ENCODE measurements around the gene CDKAL1.

DNA sequence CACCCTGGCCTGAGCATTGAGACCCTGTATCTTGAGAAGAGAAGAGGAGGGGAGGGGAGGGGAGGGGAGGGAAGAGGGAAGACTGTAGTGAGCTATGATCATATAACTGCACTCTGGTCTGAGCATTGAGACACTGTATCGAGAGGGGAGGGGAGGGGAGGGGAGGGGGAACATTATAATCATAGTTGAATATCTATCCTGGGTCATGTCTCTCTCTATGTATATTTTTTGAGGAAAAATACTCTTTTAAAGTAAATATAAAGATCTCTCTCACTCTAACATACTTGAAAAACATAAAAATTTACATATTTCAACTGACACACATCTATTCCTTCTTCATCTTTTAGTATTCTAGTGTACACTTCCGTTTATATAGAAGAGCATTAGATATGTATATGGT, 431.0 kb downstream of the CDKAL1 start:
- TF ChIP-seq BRCA1 (IDR thresholded peaks at IDR 0.05), result no peak
- no peak for TF ChIP-seq BRCA1 (CRISPR knock-in tag; IDR thresholded peaks at IDR 0.05)
- TF ChIP-seq, protein P1, sequence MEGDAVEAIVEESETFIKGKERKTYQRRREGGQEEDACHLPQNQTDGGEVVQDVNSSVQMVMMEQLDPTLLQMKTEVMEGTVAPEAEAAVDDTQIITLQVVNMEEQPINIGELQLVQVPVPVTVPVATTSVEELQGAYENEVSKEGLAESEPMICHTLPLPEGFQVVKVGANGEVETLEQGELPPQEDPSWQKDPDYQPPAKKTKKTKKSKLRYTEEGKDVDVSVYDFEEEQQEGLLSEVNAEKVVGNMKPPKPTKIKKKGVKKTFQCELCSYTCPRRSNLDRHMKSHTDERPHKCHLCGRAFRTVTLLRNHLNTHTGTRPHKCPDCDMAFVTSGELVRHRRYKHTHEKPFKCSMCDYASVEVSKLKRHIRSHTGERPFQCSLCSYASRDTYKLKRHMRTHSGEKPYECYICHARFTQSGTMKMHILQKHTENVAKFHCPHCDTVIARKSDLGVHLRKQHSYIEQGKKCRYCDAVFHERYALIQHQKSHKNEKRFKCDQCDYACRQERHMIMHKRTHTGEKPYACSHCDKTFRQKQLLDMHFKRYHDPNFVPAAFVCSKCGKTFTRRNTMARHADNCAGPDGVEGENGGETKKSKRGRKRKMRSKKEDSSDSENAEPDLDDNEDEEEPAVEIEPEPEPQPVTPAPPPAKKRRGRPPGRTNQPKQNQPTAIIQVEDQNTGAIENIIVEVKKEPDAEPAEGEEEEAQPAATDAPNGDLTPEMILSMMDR (IDR thresholded peaks at IDR 0.05 in 2 of 3, conservative IDR thresholded peaks at IDR 0.05 in 1 of 3; ENCODE audit: insufficient read depth in 2 of 3, low read depth in 1 of 3, low read length in 3 of 3), result no peak
- TF ChIP-seq, protein P2, sequence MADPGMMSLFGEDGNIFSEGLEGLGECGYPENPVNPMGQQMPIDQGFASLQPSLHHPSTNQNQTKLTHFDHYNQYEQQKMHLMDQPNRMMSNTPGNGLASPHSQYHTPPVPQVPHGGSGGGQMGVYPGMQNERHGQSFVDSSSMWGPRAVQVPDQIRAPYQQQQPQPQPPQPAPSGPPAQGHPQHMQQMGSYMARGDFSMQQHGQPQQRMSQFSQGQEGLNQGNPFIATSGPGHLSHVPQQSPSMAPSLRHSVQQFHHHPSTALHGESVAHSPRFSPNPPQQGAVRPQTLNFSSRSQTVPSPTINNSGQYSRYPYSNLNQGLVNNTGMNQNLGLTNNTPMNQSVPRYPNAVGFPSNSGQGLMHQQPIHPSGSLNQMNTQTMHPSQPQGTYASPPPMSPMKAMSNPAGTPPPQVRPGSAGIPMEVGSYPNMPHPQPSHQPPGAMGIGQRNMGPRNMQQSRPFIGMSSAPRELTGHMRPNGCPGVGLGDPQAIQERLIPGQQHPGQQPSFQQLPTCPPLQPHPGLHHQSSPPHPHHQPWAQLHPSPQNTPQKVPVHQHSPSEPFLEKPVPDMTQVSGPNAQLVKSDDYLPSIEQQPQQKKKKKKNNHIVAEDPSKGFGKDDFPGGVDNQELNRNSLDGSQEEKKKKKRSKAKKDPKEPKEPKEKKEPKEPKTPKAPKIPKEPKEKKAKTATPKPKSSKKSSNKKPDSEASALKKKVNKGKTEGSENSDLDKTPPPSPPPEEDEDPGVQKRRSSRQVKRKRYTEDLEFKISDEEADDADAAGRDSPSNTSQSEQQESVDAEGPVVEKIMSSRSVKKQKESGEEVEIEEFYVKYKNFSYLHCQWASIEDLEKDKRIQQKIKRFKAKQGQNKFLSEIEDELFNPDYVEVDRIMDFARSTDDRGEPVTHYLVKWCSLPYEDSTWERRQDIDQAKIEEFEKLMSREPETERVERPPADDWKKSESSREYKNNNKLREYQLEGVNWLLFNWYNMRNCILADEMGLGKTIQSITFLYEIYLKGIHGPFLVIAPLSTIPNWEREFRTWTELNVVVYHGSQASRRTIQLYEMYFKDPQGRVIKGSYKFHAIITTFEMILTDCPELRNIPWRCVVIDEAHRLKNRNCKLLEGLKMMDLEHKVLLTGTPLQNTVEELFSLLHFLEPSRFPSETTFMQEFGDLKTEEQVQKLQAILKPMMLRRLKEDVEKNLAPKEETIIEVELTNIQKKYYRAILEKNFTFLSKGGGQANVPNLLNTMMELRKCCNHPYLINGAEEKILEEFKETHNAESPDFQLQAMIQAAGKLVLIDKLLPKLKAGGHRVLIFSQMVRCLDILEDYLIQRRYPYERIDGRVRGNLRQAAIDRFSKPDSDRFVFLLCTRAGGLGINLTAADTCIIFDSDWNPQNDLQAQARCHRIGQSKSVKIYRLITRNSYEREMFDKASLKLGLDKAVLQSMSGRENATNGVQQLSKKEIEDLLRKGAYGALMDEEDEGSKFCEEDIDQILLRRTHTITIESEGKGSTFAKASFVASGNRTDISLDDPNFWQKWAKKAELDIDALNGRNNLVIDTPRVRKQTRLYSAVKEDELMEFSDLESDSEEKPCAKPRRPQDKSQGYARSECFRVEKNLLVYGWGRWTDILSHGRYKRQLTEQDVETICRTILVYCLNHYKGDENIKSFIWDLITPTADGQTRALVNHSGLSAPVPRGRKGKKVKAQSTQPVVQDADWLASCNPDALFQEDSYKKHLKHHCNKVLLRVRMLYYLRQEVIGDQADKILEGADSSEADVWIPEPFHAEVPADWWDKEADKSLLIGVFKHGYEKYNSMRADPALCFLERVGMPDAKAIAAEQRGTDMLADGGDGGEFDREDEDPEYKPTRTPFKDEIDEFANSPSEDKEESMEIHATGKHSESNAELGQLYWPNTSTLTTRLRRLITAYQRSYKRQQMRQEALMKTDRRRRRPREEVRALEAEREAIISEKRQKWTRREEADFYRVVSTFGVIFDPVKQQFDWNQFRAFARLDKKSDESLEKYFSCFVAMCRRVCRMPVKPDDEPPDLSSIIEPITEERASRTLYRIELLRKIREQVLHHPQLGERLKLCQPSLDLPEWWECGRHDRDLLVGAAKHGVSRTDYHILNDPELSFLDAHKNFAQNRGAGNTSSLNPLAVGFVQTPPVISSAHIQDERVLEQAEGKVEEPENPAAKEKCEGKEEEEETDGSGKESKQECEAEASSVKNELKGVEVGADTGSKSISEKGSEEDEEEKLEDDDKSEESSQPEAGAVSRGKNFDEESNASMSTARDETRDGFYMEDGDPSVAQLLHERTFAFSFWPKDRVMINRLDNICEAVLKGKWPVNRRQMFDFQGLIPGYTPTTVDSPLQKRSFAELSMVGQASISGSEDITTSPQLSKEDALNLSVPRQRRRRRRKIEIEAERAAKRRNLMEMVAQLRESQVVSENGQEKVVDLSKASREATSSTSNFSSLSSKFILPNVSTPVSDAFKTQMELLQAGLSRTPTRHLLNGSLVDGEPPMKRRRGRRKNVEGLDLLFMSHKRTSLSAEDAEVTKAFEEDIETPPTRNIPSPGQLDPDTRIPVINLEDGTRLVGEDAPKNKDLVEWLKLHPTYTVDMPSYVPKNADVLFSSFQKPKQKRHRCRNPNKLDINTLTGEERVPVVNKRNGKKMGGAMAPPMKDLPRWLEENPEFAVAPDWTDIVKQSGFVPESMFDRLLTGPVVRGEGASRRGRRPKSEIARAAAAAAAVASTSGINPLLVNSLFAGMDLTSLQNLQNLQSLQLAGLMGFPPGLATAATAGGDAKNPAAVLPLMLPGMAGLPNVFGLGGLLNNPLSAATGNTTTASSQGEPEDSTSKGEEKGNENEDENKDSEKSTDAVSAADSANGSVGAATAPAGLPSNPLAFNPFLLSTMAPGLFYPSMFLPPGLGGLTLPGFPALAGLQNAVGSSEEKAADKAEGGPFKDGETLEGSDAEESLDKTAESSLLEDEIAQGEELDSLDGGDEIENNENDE (IDR thresholded peaks at IDR 0.05; ENCODE audit: low read depth, low read length), result no peak
- TF ChIP-seq, protein P3, sequence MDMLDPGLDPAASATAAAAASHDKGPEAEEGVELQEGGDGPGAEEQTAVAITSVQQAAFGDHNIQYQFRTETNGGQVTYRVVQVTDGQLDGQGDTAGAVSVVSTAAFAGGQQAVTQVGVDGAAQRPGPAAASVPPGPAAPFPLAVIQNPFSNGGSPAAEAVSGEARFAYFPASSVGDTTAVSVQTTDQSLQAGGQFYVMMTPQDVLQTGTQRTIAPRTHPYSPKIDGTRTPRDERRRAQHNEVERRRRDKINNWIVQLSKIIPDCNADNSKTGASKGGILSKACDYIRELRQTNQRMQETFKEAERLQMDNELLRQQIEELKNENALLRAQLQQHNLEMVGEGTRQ (CRISPR knock-in tag; IDR thresholded peaks at IDR 0.05), result no peak
- TF ChIP-seq, protein P4, sequence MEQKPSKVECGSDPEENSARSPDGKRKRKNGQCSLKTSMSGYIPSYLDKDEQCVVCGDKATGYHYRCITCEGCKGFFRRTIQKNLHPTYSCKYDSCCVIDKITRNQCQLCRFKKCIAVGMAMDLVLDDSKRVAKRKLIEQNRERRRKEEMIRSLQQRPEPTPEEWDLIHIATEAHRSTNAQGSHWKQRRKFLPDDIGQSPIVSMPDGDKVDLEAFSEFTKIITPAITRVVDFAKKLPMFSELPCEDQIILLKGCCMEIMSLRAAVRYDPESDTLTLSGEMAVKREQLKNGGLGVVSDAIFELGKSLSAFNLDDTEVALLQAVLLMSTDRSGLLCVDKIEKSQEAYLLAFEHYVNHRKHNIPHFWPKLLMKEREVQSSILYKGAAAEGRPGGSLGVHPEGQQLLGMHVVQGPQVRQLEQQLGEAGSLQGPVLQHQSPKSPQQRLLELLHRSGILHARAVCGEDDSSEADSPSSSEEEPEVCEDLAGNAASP (IDR thresholded peaks at IDR 0.05), result no peak
- no peak for TF ChIP-seq ATF1 (CRISPR knock-in tag; IDR thresholded peaks at IDR 0.05)
- no peak for TF ChIP-seq ATF1 (tag; IDR thresholded peaks at IDR 0.05)
- TF ChIP-seq YY1 (IDR thresholded peaks at IDR 0.05; ENCODE audit: borderline replicate concordance in 1 of 3, control insufficient read depth in 1 of 3, extremely low read depth in 1 of 3, insufficient read depth in 3 of 3, insufficient read length in 1 of 3, insufficient replicate concordance in 2 of 3, low read depth in 1 of 3, low read length in 2 of 3), result no peak

Data from K562 (cell line).